Measurements from ENCODE around the gene VWF.

VWF gene

GRCh38 chr12:5908251-5908650 is 216.2 kb downstream of the VWF start:
- Histone ChIP-seq H3K27ac (replicated peaks) (no peak overlapping the region), H3K27me3 (ENCODE audit: insufficient read depth, poor library complexity, severe bottlenecking) (peaks cover 3% of the 10 kb centered on the region), H3K4me3 (replicated peaks; ENCODE audit: insufficient read depth, low read length) (no peak overlapping the region)
- TF ChIP-seq REST (IDR thresholded peaks at IDR 0.05; ENCODE audit: insufficient replicate concordance, low read depth): no peak
- TF ChIP-seq GABPA (IDR thresholded peaks at IDR 0.05; ENCODE audit: low read depth): no peak
- no peak for TF ChIP-seq POLR2AphosphoS5 (IDR thresholded peaks at IDR 0.05; ENCODE audit: low read depth)
- no peak for TF ChIP-seq CTCF (IDR thresholded peaks at IDR 0.05; ENCODE audit: insufficient read depth, low read length)
- no peak for TF ChIP-seq SPI1 (IDR thresholded peaks at IDR 0.05; ENCODE audit: borderline replicate concordance, low read depth)
- DNase-seq (ENCODE audit: low read depth in 1 of 2, low spot score in 1 of 2): no peak

- Histone ChIP-seq H3K27me3 (ENCODE audit: insufficient read depth, poor library complexity, severe bottlenecking) (peaks cover 3% of the 10 kb centered on the region), H3K27ac (replicated peaks) (no peak overlapping the region), H3K4me3 (replicated peaks; ENCODE audit: insufficient read depth, low read length) (no peak overlapping the region)
- DNase-seq (ENCODE audit: low read depth in 1 of 2, low spot score in 1 of 2): no peak
- TF ChIP-seq SPI1 (IDR thresholded peaks at IDR 0.05; ENCODE audit: borderline replicate concordance, low read depth) (no peak), REST (IDR thresholded peaks at IDR 0.05; ENCODE audit: insufficient replicate concordance, low read depth) (no peak), CTCF (IDR thresholded peaks at IDR 0.05; ENCODE audit: insufficient read depth, low read length) (no peak), POLR2AphosphoS5 (IDR thresholded peaks at IDR 0.05; ENCODE audit: low read depth) (no peak), GABPA (IDR thresholded peaks at IDR 0.05; ENCODE audit: low read depth) (no peak)
These were observed 216.7 kb downstream of the VWF start for GRCh38 chr12:5907807-5908206.

- no peak overlapping the region for H3K4me3 ChIP-seq (replicated peaks; ENCODE audit: insufficient read depth, low read length)
- DNase-seq (ENCODE audit: low read depth in 1 of 2, low spot score in 1 of 2): no peak
- no peak for TF ChIP-seq SPI1 (IDR thresholded peaks at IDR 0.05; ENCODE audit: borderline replicate concordance, low read depth)
- no peak for TF ChIP-seq GABPA (IDR thresholded peaks at IDR 0.05; ENCODE audit: low read depth)
- TF ChIP-seq REST (IDR thresholded peaks at IDR 0.05; ENCODE audit: insufficient replicate concordance, low read depth): no peak
- no peak for TF ChIP-seq POLR2AphosphoS5 (IDR thresholded peaks at IDR 0.05; ENCODE audit: low read depth)
- TF ChIP-seq CTCF (IDR thresholded peaks at IDR 0.05; ENCODE audit: insufficient read depth, low read length): no peak
- H3K27me3 ChIP-seq (ENCODE audit: insufficient read depth, poor library complexity, severe bottlenecking): peaks cover 3% of the 10 kb centered on the region
- no peak overlapping the region for H3K27ac ChIP-seq (replicated peaks)
These were observed 218.7 kb downstream of the VWF start for GRCh38 chr12:5905757-5906156.
